ENCODE data around the gene FTHL17. TPM values are rescaled to one million over a fixed set of nuclear protein-coding genes. Genes with fewer than 3 reads are reported as not detected.

The FTHL17 gene
- not detected for total RNA-seq

DNA sequence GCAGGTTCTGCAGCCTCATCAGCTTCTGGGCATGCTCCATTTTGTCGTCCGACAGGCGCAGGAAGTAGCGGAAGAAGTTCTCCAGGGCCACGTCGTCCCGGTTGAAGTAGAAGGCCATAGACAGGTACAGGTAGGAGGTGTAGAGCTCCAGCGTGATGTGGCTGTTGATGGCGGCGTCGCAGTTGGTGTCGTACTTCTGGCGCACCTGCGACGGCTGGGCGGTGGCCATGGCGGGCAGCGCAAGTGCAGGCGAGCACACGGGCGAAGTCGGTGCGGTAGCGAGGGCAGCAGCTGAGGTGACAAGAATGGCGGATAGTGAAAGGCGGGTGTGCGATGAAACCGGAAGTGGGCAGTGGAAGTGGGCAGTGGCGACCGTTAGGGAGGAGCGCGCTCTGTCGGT is at the start of gene FTHL17:
Gene FTHL17, minus strand, starts transcription at position 317 of the 400 bp plus-strand sequence. Its CDS starts 88 bp downstream, at position 229.
- Mint-ChIP-seq H3K27me3 (no peaks in the 10 kb centered on the region), H3K36me3 (ENCODE audit: low read depth) (no peaks in the 10 kb centered on the region), H3K4me3 (no peak within 1 kb of the TSS), H3K27ac (no peak within 1 kb of the TSS), H3K4me1 (peaks cover 23% of the 10 kb centered on the region), H3K9me3 (ENCODE audit: low read depth) (peaks cover 5% of the 10 kb centered on the region)
- intact Hi-C loops (cut with DNase I, micrococcal nuclease) = no loop called here
- ChIA-PET CTCF (no interaction called here), POLR2A (no interaction called here)
- DNase-seq (no peak), ATAC-seq (no peak)

DNA sequence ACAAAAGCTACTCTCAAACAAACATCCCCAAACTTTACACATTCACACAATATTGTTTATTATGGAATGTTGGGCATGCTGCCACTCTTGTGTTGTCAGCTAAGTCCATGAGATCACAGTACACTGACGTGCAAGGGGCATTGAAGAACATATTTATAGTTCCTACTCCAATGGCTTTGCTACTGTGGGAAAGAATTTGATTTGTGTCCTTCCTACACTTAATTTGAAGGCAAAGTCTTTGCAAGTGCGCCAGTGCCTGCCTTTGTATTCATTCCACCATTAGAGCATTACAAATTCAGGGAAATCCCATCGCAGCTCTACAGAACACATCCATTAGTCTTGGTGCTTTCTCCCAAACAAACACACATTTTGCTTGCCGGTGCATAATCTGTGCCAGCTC is 45.4 kb upstream of the FTHL17 start:
- Mint-ChIP-seq H3K4me3 (no peak overlapping the region), H3K27me3 (peaks cover 7% of the 10 kb centered on the region), H3K27ac (no peak overlapping the region), H3K9me3 (ENCODE audit: low read depth) (no peaks in the 10 kb centered on the region), H3K4me1 (peaks cover 6% of the 10 kb centered on the region), H3K36me3 (ENCODE audit: low read depth) (no peaks in the 10 kb centered on the region)
- no peak for DNase-seq
- intact Hi-C loops (cut with DNase I, micrococcal nuclease) = no loop called here
- CTCF ChIA-PET = no interaction called here
- POLR2A ChIA-PET = no interaction called here
- ATAC-seq = no peak

DNA sequence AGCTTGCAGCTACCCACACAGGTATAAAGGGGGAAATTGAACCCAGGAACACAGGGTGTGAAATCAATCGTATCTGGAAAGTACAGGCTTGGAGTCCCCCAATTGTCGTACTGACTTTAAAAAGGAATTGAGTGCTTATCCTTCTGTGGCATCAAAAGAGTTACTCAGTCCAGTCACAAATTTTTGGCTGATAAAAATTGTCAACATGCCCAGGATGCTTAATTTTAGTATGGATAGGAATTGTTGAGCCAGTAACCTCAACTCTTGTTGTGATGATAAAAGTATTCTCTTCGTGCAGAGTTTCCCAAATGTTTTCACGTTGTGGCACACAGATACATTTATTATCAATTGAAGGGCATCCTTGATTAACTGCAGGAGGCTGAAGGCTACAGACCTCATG is 43.6 kb upstream of the FTHL17 start:
- peaks cover 7% of the 10 kb centered on the region for H3K27me3 Mint-ChIP-seq
- peaks cover 8% of the 10 kb centered on the region for H3K4me1 Mint-ChIP-seq
- CTCF ChIA-PET = interaction anchor here (1.2 kb wide), 1 partner anchor 15 kb away, joined by 4 read pairs; no protein-coding TSS in a partner anchor
- intact Hi-C loops (cut with DNase I, micrococcal nuclease) = no loop called here
- POLR2A ChIA-PET = no interaction called here
- H3K27ac Mint-ChIP-seq = no peak overlapping the region
- no peaks in the 10 kb centered on the region for H3K9me3 Mint-ChIP-seq (ENCODE audit: low read depth)
- H3K36me3 Mint-ChIP-seq (ENCODE audit: low read depth) = no peaks in the 10 kb centered on the region
- no peak overlapping the region for H3K4me3 Mint-ChIP-seq
- no peak for DNase-seq
- no peak for ATAC-seq

DNA sequence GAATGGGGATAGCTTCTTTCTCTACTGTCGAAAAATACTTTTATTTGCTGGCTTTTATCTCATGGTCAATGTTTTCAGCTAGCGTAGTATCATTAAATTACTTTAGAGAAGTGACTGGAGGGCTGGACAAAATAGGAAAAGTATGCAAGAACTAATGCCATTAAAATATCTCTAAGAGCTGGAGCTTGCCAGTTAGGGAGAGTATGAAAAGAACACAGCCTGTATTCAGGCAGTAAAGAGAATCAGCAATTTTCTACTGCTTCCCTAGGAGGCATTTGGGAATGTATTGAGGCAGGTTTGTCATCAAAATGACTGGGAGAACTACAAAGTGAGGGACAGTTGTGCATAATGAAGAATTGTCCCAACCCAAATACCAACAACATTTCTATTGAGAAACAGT is 43.0 kb upstream of the FTHL17 start:
- no peak for DNase-seq
- H3K4me1 Mint-ChIP-seq = peaks cover 8% of the 10 kb centered on the region

DNA sequence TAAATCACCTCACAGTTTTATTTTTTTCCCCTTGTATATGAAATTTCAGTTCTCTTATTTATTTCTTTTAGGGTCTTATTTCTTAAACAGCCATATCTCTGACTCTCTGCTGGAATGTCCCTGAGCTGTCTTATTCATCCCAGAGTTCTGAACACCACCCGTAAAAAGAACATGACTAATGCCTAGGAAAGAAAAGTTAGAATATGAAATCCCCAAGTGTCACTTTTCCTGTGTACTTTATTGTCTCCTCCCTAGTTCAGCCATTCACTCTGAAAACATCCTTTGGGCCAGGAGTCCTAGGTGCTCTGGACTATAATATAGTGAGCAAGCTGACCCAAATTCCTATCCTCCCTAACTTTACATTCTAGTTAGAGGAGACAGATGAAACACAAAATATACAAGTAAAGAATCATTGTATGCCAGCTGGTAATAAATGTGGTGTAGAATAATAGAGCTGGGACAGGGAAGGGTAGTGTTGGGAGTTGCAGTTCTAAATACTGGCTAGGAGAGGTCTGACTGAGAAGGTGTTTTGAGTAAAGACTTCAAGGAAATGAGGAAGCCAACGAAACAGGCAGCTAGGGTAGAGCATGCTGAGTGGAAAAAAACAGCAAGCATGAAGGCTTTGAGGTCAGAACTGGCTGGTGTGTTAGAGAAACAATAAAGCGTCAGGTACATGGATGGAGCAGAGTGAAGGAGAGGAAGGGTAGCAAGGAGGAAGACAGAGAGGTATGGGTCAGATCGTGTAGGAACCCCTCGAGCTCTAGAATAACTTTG is 40.6 kb upstream of the FTHL17 start:
- H3K27ac Mint-ChIP-seq = peak overlapping the region; percentile 39
- peaks cover 7% of the 10 kb centered on the region for H3K27me3 Mint-ChIP-seq
- H3K36me3 Mint-ChIP-seq (ENCODE audit: low read depth) = no peaks in the 10 kb centered on the region
- DNase-seq (no peak), ATAC-seq (peak; percentile 60)
- ChIA-PET POLR2A (interaction anchor here (0.6 kb wide), 1 partner anchor 167 kb away, joined by 3 read pairs; no protein-coding TSS in a partner anchor), CTCF (no interaction called here)
- H3K4me1 Mint-ChIP-seq = peaks cover 8% of the 10 kb centered on the region
- H3K4me3 Mint-ChIP-seq = no peak overlapping the region
- intact Hi-C loops (cut with DNase I, micrococcal nuclease) = loop anchor here in 1 of 2 experiments (5.0 kb wide), 1 partner anchor 55 kb away; no protein-coding TSS in a partner anchor
- H3K9me3 Mint-ChIP-seq (ENCODE audit: low read depth) = no peaks in the 10 kb centered on the region

More for the DNA sequence above, 43.0 kb upstream of the FTHL17 start:
- Mint-ChIP-seq H3K9me3 (ENCODE audit: low read depth) (no peaks in the 10 kb centered on the region), H3K4me3 (no peak overlapping the region), H3K27me3 (peaks cover 7% of the 10 kb centered on the region), H3K36me3 (ENCODE audit: low read depth) (no peaks in the 10 kb centered on the region), H3K27ac (no peak overlapping the region)
- ChIA-PET CTCF (interaction anchor here (1.2 kb wide), 1 partner anchor 14 kb away, joined by 4 read pairs; no protein-coding TSS in a partner anchor), POLR2A (no interaction called here)
- intact Hi-C loops (cut with DNase I, micrococcal nuclease) = loop anchor here in 1 of 2 experiments (5.0 kb wide), 1 partner anchor 58 kb away; no protein-coding TSS in a partner anchor
- no peak for ATAC-seq

DNA sequence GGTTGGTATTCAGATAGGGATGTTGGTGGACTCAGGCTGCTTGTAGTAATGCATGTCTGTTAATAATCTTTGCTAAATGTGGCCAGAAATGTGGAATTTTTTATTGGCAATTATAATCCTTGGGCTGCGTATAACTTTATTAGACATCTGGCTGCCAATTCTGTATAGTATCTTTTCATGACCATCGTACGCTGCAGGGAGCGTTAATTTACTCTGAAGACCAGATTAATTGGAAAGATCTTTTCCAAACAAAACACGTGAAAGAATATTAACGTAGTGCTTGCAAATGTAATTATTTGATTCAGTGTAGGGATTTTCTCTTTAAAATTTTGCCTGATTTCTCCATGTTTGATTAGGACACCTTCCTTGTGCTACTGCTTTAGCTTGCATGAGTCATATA is 38.8 kb upstream of the FTHL17 start:
- Mint-ChIP-seq H3K9me3 (ENCODE audit: low read depth) (no peaks in the 10 kb centered on the region), H3K36me3 (ENCODE audit: low read depth) (no peaks in the 10 kb centered on the region)

DNA sequence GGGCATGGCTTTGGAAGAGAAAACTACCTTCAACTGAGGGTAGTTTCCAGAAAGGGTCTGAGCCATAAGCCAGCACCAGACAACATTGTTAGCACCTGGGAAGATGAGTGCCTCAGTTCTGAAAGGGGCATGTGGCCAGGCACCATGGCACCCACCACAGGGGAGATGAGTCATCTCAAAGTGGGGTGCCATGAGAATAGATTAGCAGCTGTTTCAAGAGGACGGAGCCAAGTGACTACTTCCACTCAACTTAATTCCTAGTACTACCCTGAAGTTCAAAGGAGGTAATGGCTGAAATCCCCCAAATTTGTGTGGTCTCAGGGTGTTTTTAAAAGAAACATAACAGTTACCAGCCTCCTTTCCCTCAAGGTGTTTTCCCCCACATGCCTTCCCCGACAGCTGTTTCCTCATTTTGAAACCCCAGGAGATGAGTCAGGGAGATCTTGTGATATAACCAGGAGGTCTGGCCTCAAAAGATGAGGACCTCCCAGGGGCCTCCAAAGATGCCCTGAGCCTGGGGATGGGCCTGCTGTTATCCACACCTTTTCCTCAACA is 27.8 kb upstream of the FTHL17 start:
- no peaks in the 10 kb centered on the region for H3K36me3 Mint-ChIP-seq (ENCODE audit: low read depth)
- peak overlapping the region; percentile 60 for H3K27ac Mint-ChIP-seq
- DNase-seq (peak; percentile 75), ATAC-seq (peak; percentile 94)
- peaks cover 11% of the 10 kb centered on the region for H3K4me1 Mint-ChIP-seq
- CTCF ChIA-PET = interaction anchor here (0.7 to 1.2 kb wide), 4 partner anchors 10 to 274 kb away, joined by 3 to 4 read pairs (median 4); no protein-coding TSS in a partner anchor
- H3K27me3 Mint-ChIP-seq = no peaks in the 10 kb centered on the region
- intact Hi-C loops (cut with DNase I, micrococcal nuclease) = loop anchor here (1.0 to 5.0 kb wide), 3 partner anchors 37 to 441 kb away; no protein-coding TSS in a partner anchor
- POLR2A ChIA-PET = no interaction called here
- no peaks in the 10 kb centered on the region for H3K9me3 Mint-ChIP-seq (ENCODE audit: low read depth)
- H3K4me3 Mint-ChIP-seq = no peak overlapping the region

More for the DNA sequence above, 38.8 kb upstream of the FTHL17 start:
- ChIA-PET POLR2A (no interaction called here), CTCF (no interaction called here)
- DNase-seq (no peak), ATAC-seq (no peak)
- H3K27ac Mint-ChIP-seq = no peak overlapping the region
- peaks cover 8% of the 10 kb centered on the region for H3K4me1 Mint-ChIP-seq
- no peak overlapping the region for H3K4me3 Mint-ChIP-seq
- intact Hi-C loops (cut with DNase I, micrococcal nuclease) = loop anchor here in 1 of 2 experiments (5.0 kb wide), 1 partner anchor 53 kb away; no protein-coding TSS in a partner anchor
- H3K27me3 Mint-ChIP-seq = peaks cover 7% of the 10 kb centered on the region

DNA sequence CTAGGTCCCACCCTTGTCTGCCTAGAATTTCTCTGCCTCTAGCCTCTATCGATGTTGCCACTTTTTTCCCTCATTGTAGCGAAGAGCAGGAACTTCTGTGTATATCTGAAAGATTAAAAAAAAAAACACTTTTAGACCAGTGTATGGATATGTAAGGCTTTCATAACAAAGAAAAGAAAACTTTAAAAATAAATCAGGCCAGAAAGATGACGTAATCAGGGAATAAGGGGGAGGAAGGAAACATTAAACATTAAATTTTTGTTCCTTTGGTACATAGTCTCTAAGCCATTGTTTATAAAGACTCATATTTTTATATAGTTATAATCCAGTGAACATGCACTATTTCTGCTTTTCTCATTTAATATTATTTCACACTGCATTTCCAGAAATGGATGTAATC is 26.2 kb upstream of the FTHL17 start:
- Mint-ChIP-seq H3K27me3 (no peaks in the 10 kb centered on the region), H3K4me3 (no peak overlapping the region), H3K36me3 (ENCODE audit: low read depth) (no peaks in the 10 kb centered on the region), H3K9me3 (ENCODE audit: low read depth) (no peaks in the 10 kb centered on the region), H3K4me1 (peaks cover 13% of the 10 kb centered on the region), H3K27ac (no peak overlapping the region)
- POLR2A ChIA-PET = no interaction called here
- intact Hi-C loops (cut with DNase I, micrococcal nuclease) = loop anchor here (2.0 to 5.0 kb wide), 2 partner anchors 36 to 439 kb away; no protein-coding TSS in a partner anchor
- DNase-seq = no peak
- no peak for ATAC-seq
- CTCF ChIA-PET = no interaction called here

DNA sequence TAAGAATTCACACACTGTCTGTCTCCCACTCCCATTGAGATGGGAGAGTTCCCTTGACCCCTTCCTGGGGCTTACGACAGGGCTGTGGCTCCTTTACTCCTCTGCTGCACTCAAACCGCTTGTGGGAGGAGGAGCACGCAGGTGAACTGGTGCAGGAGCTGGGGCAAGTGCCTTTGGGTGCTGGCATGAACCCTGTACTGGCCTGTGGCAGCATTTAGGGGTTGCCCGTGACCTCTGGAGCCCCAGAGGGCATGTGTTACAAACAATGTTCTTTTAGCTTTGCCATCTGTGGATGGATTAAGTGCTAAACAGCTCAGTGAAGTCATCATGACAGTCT is 21.8 kb upstream of the FTHL17 start:
- ATAC-seq (no peak), DNase-seq (no peak)
- ChIA-PET POLR2A (no interaction called here), CTCF (no interaction called here)
- H3K27ac Mint-ChIP-seq = no peak overlapping the region
- H3K36me3 Mint-ChIP-seq (ENCODE audit: low read depth) = no peaks in the 10 kb centered on the region
- intact Hi-C loops (cut with DNase I, micrococcal nuclease) = no loop called here
- H3K4me3 Mint-ChIP-seq = no peak overlapping the region
- no peaks in the 10 kb centered on the region for H3K9me3 Mint-ChIP-seq (ENCODE audit: low read depth)
- peaks cover 5% of the 10 kb centered on the region for H3K4me1 Mint-ChIP-seq
- no peaks in the 10 kb centered on the region for H3K27me3 Mint-ChIP-seq

DNA sequence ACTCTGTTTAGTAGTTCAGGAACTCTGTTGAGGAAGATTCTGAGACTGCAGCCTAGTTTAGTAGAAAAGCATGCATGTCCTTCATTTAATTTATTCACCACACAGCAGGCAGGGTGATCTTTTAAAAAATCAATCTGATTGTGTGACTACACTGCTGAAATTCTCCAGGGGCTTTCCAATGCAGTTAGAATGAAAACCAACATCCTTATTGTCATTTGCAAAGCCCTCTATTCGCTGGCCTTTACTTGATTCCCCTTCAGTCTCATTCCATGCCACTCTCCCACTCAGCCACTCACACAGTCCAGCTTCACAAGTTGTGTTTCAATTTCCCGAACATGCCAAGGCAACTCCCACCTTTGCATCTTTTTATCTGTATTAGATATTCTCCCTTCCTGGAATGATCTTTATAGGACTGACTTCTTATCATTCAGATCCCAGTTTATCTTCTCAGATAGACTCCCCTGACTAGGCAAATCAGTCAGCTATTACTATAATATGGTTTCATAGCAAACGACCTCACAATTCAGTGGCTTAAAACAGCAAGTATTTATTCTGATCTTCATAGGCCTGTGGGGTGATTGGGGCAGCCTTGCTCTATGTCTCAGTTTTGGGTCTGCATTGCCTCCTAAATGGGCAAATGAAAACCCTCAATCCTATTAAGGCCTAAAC is 21.3 kb upstream of the FTHL17 start:
- peaks cover 3% of the 10 kb centered on the region for H3K4me1 Mint-ChIP-seq
- ATAC-seq (peak; percentile 60), DNase-seq (no peak)
- no peak overlapping the region for H3K4me3 Mint-ChIP-seq
- H3K9me3 Mint-ChIP-seq (ENCODE audit: low read depth) = no peaks in the 10 kb centered on the region
- no peaks in the 10 kb centered on the region for H3K27me3 Mint-ChIP-seq
- no peaks in the 10 kb centered on the region for H3K36me3 Mint-ChIP-seq (ENCODE audit: low read depth)
- intact Hi-C loops (cut with DNase I, micrococcal nuclease) = no loop called here
- ChIA-PET POLR2A (no interaction called here), CTCF (no interaction called here)
- H3K27ac Mint-ChIP-seq = no peak overlapping the region

DNA sequence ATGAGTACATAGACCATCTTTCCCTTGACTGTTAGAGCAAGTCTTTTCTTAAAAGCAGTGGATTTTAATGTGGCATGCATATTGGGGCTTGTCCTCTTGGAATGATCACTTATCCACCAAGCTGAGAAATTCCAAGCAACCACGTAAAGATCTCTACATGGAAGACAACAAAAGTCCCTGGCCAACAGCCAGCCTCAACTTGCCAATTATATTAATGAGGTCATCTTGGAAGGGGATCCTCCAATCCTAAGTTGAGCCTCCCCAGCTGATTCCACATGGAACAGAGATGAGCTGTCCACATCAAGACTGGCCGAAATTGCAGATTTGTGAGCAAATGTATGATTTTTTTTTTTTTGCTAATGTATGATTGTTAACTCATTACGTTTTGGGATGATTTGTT is 20.6 kb upstream of the FTHL17 start:
- Mint-ChIP-seq H3K4me1 (peaks cover 3% of the 10 kb centered on the region), H3K27ac (no peak overlapping the region), H3K9me3 (ENCODE audit: low read depth) (no peaks in the 10 kb centered on the region), H3K36me3 (ENCODE audit: low read depth) (no peaks in the 10 kb centered on the region), H3K4me3 (no peak overlapping the region), H3K27me3 (no peaks in the 10 kb centered on the region)
- ATAC-seq (no peak), DNase-seq (no peak)
- CTCF ChIA-PET = no interaction called here
- intact Hi-C loops (cut with DNase I, micrococcal nuclease) = no loop called here
- POLR2A ChIA-PET = no interaction called here

DNA sequence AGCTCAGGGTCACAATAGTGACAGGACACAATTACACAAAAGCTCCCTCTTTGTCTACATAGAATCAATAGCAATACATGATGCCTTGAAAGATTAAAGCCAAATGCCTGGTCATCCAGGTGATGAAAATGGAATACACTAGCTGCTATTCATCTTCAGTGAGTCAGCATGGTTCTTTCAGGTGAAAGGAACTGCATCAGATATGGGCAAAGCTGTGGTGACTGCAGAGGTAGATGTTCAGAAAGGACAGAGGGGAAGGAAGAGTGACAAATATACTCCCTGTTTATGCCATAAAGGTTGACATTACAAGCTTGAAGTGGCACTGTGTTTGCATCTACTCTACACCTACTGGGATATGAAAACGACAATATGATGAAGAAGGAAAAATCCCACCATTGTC is 20.0 kb upstream of the FTHL17 start:
- no peak overlapping the region for H3K27ac Mint-ChIP-seq
- POLR2A ChIA-PET = no interaction called here
- intact Hi-C loops (cut with DNase I, micrococcal nuclease) = no loop called here

More for the DNA sequence above, 20.0 kb upstream of the FTHL17 start:
- no peaks in the 10 kb centered on the region for H3K9me3 Mint-ChIP-seq (ENCODE audit: low read depth)
- ATAC-seq (peak; percentile 49), DNase-seq (no peak)
- peaks cover 3% of the 10 kb centered on the region for H3K4me1 Mint-ChIP-seq
- H3K4me3 Mint-ChIP-seq = no peak overlapping the region
- CTCF ChIA-PET = no interaction called here
- no peaks in the 10 kb centered on the region for H3K36me3 Mint-ChIP-seq (ENCODE audit: low read depth)
- no peaks in the 10 kb centered on the region for H3K27me3 Mint-ChIP-seq

Data from activated CD4-positive, alpha-beta T cell treated with anti-CD3 and anti-CD28 coated beads for 36 hours (primary cell).